NOMO-1 (cell line): Measurements from ENCODE around the gene RASL10A.

ENCODE experiments used
- DNase-seq, 2 experiments: peaks; one replicate each; lab custom pipeline; 2025; ENCODE audit not compliant: unreplicated experiment in 2 of 2; lab: John Stamatoyannopoulos, UW

RASL10A gene

GRCh38 chr22:29270475-29271271 is 44.8 kb downstream of the RASL10A start:
- peak; percentile 41 to 87 for DNase-seq

GRCh38 chr22:29269731-29270474 is 45.6 kb downstream of the RASL10A start:
- DNase-seq = peak in 1 of 2 experiments; percentile 47

GRCh38 chr22:29269230-29269604 is 46.3 kb downstream of the RASL10A start:
- peak in 1 of 2 experiments; percentile 26 for DNase-seq

- peak; percentile 25 to 31 for DNase-seq
Measured at GRCh38 chr22:29268511-29269229, 46.8 kb downstream of the RASL10A start.

- peak; percentile 91 for DNase-seq
Measured at GRCh38 chr22:29267858-29268510, 47.5 kb downstream of the RASL10A start, which contains the start of the genes EWSR1 and RHBDD3. TSS of gene EWSR1 (plus strand) at chr22:29268268. CDS start at chr22:29268337, 69 bp downstream. TSS of gene RHBDD3 (minus strand) at chr22:29267981. CDS start at chr22:29265626, 2,355 bp downstream.

GRCh38 chr22:29267462-29267857 is 48.0 kb downstream of the RASL10A start:
- no peak for DNase-seq

GRCh38 chr22:29266564-29267461 is 48.7 kb downstream of the RASL10A start:
- DNase-seq = no peak

- no peak for DNase-seq
Measured at GRCh38 chr22:29265929-29266328, 49.6 kb downstream of the RASL10A start.

- no peak for DNase-seq
Measured at GRCh38 chr22:29265305-29265704, 50.2 kb downstream of the RASL10A start.

GRCh38 chr22:29263791-29264276 is 51.7 kb downstream of the RASL10A start:
- no peak for DNase-seq
